Effector CD8-positive, alpha-beta T cell (primary cell): ENCODE measurements around the gene CMKLR1.

Experiments used
- DNase-seq: peaks from one replicate; lab custom pipeline; 2025; lab: John Stamatoyannopoulos, UW

The CMKLR1 gene

GRCh38 chr12:108363165-108363564, 24.1 kb upstream of the CMKLR1 start:
- no peak for DNase-seq

DNA sequence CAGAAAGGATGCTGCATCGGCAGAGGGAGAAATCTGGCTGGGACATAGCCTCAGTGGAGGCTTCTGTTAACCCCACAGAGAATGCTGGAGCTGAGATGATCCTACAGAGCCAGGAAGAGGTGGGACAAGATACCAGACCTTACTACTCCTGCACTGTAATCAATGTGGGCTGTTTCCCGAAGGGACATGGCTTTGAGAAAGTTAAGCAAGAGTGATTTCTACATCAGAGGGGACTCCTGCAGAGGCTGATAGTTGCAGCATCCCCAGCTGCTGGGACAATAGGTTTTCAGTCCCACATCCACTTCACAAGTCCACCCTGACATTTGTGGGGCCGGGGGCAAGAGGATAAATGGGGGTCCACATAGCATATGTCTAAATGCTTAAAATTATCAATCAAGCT, 22.5 kb upstream of the CMKLR1 start:
- no peak for DNase-seq

GRCh38 chr12:108360487-108360886, 21.4 kb upstream of the CMKLR1 start:
- no peak for DNase-seq

DNA sequence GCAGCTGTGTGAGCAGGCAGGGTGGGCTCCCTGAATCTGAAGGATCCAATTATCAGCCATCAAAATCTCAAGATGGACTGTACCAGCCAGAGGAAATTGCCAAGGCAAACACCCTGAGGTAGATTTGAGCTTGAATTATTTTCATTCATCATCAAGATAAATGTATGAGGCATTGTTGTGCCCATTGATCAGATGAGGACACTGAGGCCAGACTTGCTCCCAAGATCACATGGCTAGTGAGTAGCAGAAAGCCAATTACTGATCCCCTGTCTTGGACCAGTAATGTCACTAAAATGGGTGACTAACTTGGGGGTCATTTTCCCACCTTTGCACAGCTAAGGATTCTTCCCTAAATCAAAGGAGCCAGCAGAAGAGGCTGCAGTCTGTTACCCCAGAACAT, 20.9 kb upstream of the CMKLR1 start:
- DNase-seq, result no peak

DNA sequence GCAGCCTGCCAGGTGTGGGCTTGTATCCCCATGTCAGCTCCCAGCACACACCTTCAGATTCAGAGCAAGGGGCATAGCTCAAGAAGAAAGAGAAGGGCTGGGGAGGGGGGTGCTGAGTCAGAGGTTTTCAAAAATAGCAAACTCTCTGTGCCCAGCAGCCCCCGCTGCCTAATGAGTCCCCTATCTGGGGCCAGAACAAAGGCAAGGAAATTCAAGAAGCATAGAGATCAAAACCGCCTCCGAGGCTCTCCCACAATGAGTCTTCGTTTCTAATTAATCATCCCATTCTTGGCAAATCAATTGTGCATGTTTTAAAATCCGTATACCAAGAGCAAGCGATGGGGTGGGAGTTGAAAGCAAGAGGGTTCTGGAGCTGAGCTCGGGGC, 19.5 kb upstream of the CMKLR1 start:
- DNase-seq, result no peak

DNA sequence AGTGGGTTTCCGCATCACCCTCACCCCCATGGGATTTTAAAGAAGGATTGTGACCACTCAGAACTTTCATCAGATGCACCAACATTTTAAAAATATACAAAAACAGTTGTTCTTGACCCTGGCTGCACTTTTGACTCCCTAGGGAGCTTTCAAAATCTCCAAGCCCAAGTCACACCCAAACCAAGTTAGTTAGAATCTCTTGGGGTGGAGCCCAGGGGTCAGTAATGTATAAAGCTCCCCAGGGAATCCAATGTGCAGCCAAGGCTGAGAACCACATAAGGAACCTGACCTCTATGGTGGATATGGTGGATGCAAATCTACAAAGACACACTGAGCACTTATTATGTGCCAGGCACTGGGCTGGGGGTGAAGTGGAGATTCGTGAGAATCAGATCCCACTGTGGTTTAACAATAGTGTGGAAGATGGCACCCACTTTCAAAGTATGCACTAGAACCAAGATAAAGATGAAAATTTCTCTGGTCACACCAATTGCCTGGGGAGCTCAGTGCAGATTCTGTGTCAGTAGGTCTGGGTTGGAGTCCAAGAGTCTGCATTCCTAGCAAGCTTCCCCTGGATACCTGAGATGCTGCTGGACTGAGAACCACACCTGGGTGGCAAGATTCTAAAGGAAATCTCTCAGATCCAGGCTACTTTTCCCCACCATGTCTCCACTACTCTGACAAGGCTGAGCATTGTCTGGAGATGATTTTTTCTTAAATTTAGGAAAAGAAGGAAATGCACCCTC, 18.9 kb upstream of the CMKLR1 start:
- no peak for DNase-seq

DNA sequence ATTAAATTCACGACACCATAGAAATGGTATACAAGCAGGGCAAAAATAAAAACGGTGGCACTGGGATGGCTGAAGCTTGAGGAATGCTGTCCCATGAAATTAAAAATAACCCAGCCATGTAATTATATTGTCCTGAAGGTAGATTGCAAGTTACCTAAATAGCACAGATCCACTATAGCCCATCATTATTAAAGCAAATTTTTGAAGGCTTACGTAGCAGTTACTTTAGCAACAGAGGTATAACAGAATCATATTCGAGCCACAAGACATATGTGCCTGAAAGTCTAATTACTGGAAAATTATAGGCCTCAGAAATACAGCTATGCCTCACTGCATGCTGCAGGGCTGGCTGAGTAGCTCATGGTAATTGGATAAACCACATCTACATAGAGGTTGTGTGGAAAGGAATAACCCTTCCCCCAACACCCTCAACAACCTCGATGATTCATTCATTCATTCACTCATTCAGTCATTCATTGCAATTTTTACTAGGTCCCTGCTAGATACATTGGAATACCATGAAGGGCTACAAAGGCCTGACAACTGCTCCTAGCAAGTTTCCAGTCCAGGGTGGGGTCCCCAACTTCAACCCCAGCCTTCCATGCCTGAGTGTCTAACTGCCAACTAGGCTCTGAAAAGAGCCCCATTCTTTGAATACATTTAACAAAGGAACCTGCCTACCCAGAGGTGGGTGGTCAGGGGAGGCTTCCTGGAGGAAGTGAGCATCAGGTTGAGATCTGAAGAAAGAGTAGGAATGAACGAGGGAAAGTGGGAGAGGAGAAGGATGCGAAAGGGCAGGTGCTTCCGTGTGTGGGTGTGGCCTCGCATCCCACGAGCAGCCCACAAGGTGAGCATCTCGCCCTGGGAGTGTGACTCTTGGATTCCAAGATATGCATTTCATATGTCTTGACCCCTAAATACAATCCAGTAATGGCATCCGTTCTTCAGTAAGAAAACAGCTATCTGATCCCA, 18.0 kb upstream of the CMKLR1 start:
- no peak for DNase-seq

DNA sequence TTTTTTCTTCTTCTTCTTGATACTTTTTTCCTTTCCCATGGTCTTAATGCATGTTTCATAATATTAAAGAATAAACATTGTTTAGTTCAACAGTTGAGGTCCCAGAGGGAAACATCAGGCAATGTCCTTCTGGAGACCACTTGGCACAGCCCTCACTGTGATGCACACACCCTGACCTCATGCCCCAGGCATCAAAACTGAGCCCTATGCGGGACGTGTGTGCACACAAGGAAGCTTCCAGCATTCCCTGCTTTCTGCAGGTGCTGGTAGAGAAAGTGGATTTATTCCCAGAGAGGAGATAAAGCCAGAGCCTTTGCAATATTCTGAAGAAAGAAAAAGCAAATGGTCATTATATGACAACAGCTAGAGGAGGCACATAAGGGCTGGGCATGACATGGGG, 16.0 kb upstream of the CMKLR1 start:
- no peak for DNase-seq

DNA sequence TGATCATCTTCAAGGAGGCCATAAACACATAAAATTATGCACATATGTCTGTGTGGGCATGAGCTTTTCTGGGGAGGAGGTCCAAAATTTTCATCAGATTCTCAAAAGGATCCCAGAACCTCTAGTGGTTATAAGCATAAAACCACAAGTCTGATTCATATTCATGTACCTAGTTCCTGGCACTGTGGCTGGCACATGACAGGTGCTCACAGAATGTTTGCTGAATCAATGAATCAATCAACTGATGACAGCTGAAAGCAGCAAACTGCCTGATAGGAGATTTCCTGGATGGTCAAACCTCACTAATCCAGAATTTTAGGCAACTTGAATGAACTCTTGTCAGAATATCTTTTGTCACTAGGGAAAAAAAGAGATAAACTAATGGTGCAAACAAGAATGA, 13.5 kb upstream of the CMKLR1 start:
- DNase-seq, result no peak

DNA sequence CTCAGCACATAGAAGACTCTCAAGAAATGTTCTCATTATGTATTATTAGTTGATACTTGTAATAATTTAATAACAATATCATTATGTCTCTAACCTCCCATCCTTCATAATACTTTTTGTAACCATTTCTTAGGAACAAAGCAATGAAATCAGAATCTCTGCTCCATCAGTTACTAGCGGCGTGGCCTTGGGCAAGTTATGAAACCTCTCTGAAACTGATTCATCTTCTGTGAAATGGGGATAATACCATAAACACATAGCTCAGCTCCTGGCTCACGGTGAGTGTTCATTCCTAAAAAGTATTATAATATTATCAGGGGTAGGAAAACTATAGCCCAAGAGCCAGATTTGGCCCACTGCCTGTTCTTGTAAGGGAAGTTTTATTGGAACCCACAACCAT, 11.4 kb upstream of the CMKLR1 start:
- DNase-seq, result no peak

- DNase-seq, result no peak
These were observed 10.2 kb upstream of the CMKLR1 start for GRCh38 chr12:108349278-108349688.

DNA sequence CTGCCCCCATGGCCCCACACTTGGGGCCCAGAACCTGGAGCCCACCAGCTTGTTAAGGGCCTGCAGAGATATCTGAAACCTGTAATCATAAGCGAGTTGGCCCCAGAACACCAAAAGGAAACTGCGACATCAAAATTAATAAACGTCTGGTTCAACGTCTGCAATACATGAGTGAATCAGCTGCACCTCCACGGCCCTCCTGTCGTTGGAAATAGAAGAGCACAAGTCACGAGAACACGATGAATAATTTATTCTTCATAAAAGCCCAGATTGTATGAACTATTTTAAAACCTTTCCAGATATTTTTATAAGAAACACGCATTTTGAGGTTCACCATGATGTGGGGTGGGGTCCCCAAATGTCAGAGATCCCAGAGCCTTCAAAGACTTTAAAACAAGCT, 9.7 kb upstream of the CMKLR1 start:
- no peak for DNase-seq

DNA sequence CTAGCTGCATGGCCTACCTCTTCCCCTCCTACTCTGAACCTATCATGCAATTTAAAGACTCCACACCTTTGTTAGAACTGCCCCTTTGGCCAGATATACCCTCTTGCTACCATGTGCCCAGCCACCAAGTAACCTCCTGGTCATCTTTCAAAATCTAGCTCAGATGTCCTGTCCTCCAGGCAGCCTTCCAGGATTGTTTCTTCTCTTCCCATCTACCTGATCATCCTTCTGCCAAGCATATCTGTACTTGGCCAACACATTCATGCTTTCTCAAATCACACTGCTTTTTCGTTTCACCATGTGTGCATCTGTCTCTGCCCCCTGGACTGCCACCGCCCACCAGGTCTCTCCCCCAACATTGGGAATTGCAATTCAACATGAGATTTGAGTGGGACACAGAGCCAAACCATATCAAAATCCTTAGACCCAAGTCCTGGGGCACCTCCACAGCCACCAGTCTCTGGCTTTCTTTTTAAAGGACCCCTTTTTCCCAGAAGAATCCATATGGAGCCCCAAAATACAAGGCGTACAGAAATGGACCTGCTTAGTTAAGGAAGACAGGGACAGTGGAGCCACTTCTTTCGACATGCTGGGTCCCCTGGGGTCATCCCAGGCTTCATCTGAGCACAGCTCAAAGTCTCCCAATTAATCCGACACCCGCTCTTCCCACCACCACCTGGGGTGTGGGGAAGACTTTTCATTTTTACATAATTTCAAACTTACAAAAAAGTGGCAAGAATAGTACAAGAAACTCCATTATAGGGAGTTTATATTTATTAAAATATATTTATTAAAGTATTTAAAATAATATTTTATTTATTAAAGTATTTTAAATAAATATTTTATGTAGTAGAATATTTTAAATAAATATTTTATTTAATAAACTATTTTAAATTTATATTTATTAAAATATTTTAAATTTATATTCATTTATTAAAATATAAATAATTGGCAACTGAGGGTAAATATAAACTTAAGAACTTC, 7.9 kb upstream of the CMKLR1 start:
- no peak for DNase-seq

DNA sequence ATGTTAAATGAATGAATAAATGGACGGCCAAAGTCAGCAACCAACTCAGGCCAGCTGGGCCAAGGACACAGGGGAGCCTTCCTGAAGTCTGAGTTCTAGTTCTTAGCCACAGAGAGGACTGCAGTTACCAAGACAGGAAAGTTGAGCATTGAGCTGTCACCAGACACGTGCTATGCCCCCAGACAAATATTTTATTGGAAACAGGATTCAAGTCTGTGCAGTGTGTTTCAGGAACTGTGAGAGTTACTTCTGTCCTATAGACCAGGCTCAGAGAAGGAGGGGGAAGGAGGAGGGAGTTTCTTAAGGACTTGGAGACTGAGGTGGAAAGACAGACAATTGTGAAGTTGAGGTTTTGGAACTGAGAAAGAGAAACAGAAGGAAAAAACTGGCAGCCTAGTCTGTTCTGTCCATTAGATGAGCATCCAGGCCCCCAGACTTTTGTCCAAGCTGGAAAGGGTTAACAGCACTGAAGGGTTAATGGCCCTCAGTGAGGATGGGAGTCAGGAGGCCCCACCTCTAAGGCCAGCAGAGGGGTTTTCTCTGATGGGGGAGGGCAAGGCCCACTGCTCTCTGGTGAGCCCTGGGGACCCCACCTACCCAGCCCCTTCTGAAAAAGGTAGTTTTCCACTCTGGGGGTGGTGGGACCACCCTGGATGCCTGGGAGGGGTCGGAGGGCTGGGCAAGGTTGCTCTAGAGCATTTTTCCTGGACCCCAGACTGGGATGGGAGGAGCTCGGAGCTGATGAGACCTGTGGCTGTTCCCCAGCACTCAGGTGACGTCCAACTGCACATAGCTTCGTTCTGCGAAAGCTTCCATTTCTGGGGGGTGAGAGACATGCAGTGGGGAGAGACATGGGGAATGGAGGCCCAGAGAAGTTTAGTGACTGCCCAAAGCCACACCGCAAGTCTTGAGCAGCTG, 6.9 kb upstream of the CMKLR1 start:
- no peak for DNase-seq

DNA sequence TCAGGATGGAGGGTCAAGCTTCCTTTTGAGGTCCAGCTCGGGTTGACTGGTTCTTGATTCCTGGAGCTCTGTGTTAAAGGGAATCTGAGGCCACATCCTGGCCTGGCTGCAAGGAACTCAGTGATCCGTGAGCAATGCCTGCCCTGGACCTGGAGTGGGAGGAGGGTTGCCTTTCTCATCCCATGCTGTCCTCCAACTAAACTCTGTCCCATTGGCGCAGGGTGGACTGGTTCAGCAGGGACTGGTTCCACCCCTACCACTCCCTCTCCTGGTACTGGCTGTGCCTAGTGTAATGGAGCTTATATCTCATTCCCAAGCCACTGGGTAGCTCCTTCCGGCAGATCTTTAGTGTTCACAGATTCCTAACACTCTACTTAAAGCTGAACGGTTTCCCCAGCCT, 3.9 kb upstream of the CMKLR1 start:
- DNase-seq, result no peak

GRCh38 chr12:108341854-108342847, 3.0 kb upstream of the CMKLR1 start:
- DNase-seq, result no peak

GRCh38 chr12:108341356-108341755, 2.2 kb upstream of the CMKLR1 start:
- DNase-seq, result no peak

- no peak for DNase-seq
These were observed 926 bp upstream of the CMKLR1 start for GRCh38 chr12:108340037-108340436.
